SU-DHL-6 (cell line): Measurements from ENCODE around the gene SLCO2B1.

Experiments
- H2AFZ ChIP-seq: fragments of 200-600 bp; sonication (generic); 2 replicates; pipeline ENCODE4 v1.6.1; 2014; ENCODE audit warnings: low read depth, mild to moderate bottlenecking, moderate library complexity, mixed read lengths, antibody characterized with exemption, low read length; ENCODE audit not compliant: severe bottlenecking
- H3F3A ChIP-seq: fragments of 200-600 bp; shearing (Covaris generic); 2 replicates; pipeline ENCODE4 v1.6.0; 2016; ENCODE audit warnings: antibody characterized with exemption, mild to moderate bottlenecking; ENCODE audit not compliant: insufficient read depth
- H3K27ac ChIP-seq: fragments of 200-600 bp; sonication (generic); 2 replicates; pipeline ENCODE4 v1.5.1; 2016; ENCODE audit warnings: low read depth, mild to moderate bottlenecking, low read length, moderate library complexity, mixed read lengths
- H3K27me3 ChIP-seq: fragments of 200-600 bp; sonication (generic), shearing (Covaris generic); 2 replicates; pipeline ENCODE4 v1.6.0; 2014; ENCODE audit warnings: mild to moderate bottlenecking, low read length
- H3K36me3 ChIP-seq: fragments of 200-600 bp; sonication (generic); 2 replicates; pipeline ENCODE4 v1.6.1; 2014; ENCODE audit warnings: mild to moderate bottlenecking, low read length, mixed read lengths
- H3K4me2 ChIP-seq: fragments of 300-600, 200-600 bp; shearing (Covaris generic), sonication (generic); 2 replicates; pipeline ENCODE4 v1.6.0; 2014; ENCODE audit warnings: low read length, low read depth, mild to moderate bottlenecking; ENCODE audit not compliant: poor library complexity, severe bottlenecking
- H3K4me3 ChIP-seq: fragments of 200-600 bp; sonication (generic); 2 replicates; pipeline ENCODE4 v1.5.1; 2014; ENCODE audit warnings: antibody characterized with exemption, low read length, mild to moderate bottlenecking, mixed read lengths; ENCODE audit not compliant: insufficient read depth, poor library complexity, severe bottlenecking
- H3K79me2 ChIP-seq: fragments of 200-600 bp; sonication (generic); 2 replicates; pipeline ENCODE4 v1.6.1; 2014; ENCODE audit warnings: mild to moderate bottlenecking, low read length, moderate library complexity; ENCODE audit not compliant: insufficient read depth
- H3K9ac ChIP-seq: fragments of 200-600 bp; sonication (generic); 2 replicates; pipeline ENCODE4 v1.7.0; 2014; ENCODE audit warnings: mild to moderate bottlenecking, low read length
- H3K9me2 ChIP-seq: fragments of 200-600 bp; sonication (generic); replicated peaks from 2 replicates; pipeline ENCODE4 v1.6.1; 2014; ENCODE audit warnings: low read length; ENCODE audit not compliant: insufficient read depth
- H3K9me3 ChIP-seq: fragments of 200-600 bp; sonication (generic); 2 replicates; pipeline ENCODE4 v1.6.1; 2014; ENCODE audit warnings: low read length, mixed read lengths; ENCODE audit not compliant: insufficient read depth
- H4K20me1 ChIP-seq: fragments of 200-600 bp; sonication (generic); 2 replicates; pipeline ENCODE4 v1.6.1; 2014; ENCODE audit warnings: low read depth, mild to moderate bottlenecking, antibody characterized with exemption, low read length, moderate library complexity, mixed read lengths
- EZH2phosphoT487 ChIP-seq: fragments of 200-600 bp; sonication (generic), shearing (Covaris generic); conservative IDR thresholded peaks from 2 replicates; pipeline ENCODE4 v1.6.1; 2018; ENCODE audit warnings: mild to moderate bottlenecking, antibody characterized with exemption, low read length, moderate library complexity, mixed read lengths
- TF ChIP-seq, protein P1 (sequence below): fragments of 200-600 bp; sonication (generic); IDR thresholded peaks from one replicate; pipeline ENCODE4 v1.5.1; 2017; ENCODE audit warnings: antibody characterized with exemption, mild to moderate bottlenecking, low read length, moderate library complexity; ENCODE audit not compliant: insufficient read depth, poor library complexity, severe bottlenecking

SLCO2B1 gene

DNA sequence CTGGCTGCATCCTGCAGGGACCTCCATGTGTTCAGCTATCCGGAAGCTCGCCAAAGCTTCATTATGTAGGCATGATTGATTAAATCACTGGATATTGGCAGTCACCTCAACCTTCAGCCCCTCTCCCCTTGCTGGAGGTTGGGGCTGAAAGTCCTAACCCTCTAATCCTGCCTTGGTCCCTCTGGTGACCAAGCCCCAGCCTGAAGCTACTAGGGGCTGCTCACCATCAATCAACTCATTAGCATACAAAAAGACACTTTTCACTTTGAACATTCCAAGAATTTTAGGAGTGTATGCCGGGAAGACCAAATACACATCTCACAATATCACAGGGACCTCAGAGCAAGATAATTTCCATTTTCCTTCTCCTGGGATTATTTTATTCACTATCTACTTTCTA lies 50.9 kb downstream of the SLCO2B1 start:
- Histone ChIP-seq H4K20me1 (no peaks in the 10 kb centered on the region), H3K4me2 (no peak overlapping the region)

DNA sequence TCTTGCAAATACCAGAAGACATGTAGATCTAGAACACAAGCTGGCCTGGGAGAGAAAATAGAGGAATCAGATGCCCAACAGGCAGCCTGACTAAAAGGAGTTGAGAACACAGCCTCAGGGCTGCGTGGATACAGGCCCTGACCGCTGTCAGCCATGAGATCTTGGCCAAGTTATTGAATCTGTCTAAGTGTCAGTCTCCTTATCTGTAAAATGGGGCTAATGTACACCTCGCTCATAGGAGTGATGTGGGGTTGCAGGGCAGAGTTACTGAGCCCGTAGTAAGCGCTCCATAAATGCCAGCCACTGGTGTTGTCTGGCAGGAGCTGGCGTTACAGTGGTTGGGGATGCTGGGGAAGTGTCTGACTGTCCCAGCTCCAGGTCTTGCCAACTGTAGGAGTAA lies 51.3 kb downstream of the SLCO2B1 start:
- Histone ChIP-seq H3K9ac (no peak overlapping the region), H3K79me2 (no peaks in the 10 kb centered on the region), H2AFZ (no peak overlapping the region), H3K4me2 (no peak overlapping the region), H3K27ac (no peak overlapping the region), H3K4me3 (no peak overlapping the region), H3K27me3 (no peaks in the 10 kb centered on the region), H3F3A (no peaks in the 10 kb centered on the region), H4K20me1 (no peaks in the 10 kb centered on the region), H3K9me2 (no peaks in the 10 kb centered on the region), H3K36me3 (no peaks in the 10 kb centered on the region), H3K9me3 (no peaks in the 10 kb centered on the region)
- no peak for TF ChIP-seq EZH2phosphoT487
- TF ChIP-seq, protein P1, sequence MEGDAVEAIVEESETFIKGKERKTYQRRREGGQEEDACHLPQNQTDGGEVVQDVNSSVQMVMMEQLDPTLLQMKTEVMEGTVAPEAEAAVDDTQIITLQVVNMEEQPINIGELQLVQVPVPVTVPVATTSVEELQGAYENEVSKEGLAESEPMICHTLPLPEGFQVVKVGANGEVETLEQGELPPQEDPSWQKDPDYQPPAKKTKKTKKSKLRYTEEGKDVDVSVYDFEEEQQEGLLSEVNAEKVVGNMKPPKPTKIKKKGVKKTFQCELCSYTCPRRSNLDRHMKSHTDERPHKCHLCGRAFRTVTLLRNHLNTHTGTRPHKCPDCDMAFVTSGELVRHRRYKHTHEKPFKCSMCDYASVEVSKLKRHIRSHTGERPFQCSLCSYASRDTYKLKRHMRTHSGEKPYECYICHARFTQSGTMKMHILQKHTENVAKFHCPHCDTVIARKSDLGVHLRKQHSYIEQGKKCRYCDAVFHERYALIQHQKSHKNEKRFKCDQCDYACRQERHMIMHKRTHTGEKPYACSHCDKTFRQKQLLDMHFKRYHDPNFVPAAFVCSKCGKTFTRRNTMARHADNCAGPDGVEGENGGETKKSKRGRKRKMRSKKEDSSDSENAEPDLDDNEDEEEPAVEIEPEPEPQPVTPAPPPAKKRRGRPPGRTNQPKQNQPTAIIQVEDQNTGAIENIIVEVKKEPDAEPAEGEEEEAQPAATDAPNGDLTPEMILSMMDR, result no peak

More for the DNA sequence above, 50.9 kb downstream of the SLCO2B1 start:
- Histone ChIP-seq H3F3A (no peaks in the 10 kb centered on the region), H3K9me3 (no peaks in the 10 kb centered on the region), H3K36me3 (no peaks in the 10 kb centered on the region), H3K27ac (no peak overlapping the region), H2AFZ (no peak overlapping the region), H3K4me3 (no peak overlapping the region), H3K9me2 (no peaks in the 10 kb centered on the region), H3K9ac (no peak overlapping the region), H3K27me3 (no peaks in the 10 kb centered on the region), H3K79me2 (no peaks in the 10 kb centered on the region)
- TF ChIP-seq, protein P1, result no peak
- no peak for TF ChIP-seq EZH2phosphoT487

DNA sequence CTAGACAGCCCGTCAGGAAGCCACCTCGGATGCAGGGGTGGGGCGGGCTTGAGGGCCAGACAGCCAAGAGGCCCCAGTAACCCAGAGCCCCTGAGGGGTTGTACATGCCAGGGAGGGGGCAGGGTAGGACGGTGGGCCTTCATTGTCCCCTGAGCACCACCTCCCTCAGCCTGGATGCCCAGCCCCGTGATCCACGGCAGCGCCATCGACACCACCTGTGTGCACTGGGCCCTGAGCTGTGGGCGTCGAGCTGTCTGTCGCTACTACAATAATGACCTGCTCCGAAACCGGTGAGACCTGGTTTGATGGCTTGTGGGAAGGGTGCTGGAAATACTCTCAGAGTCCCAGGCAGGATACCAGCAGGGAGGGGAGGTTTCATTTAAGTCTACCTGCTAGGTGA lies 52.2 kb downstream of the SLCO2B1 start:
- Histone ChIP-seq H3F3A (no peaks in the 10 kb centered on the region), H3K4me3 (no peak overlapping the region), H3K9me2 (no peaks in the 10 kb centered on the region), H4K20me1 (no peaks in the 10 kb centered on the region), H3K4me2 (no peak overlapping the region), H3K27ac (no peak overlapping the region), H3K27me3 (no peaks in the 10 kb centered on the region), H3K9me3 (no peaks in the 10 kb centered on the region), H3K79me2 (no peaks in the 10 kb centered on the region), H3K36me3 (no peaks in the 10 kb centered on the region), H2AFZ (no peak overlapping the region), H3K9ac (no peak overlapping the region)
- TF ChIP-seq EZH2phosphoT487, result no peak
- TF ChIP-seq, protein P1, result no peak

DNA sequence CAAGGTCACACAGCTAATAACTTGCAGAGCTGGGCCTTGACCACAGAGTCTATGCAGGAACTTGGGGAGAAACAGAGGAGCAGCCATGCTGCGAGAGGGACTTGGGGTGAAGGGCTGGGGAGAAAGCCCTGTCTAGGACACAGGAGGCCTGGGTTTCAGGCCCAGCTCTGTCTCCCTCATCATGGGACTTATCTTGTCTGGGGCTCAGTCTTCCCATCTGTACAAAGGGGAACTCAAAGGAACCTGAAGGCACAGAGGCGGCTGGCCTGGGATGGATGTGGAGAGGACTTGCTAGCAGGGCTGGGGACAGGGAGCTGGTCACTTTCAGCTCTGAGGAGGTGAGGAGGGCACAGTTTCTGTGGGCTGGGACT lies 52.7 kb downstream of the SLCO2B1 start:
- no peaks in the 10 kb centered on the region for H3F3A ChIP-seq
- H2AFZ ChIP-seq, result no peak overlapping the region
- H3K27me3 ChIP-seq, result no peaks in the 10 kb centered on the region
- H3K4me3 ChIP-seq, result no peak overlapping the region
- no peaks in the 10 kb centered on the region for H3K79me2 ChIP-seq
- H4K20me1 ChIP-seq, result no peaks in the 10 kb centered on the region
- no peak overlapping the region for H3K9ac ChIP-seq
- H3K27ac ChIP-seq, result no peak overlapping the region
- no peaks in the 10 kb centered on the region for H3K9me3 ChIP-seq
- no peak overlapping the region for H3K4me2 ChIP-seq
- no peaks in the 10 kb centered on the region for H3K9me2 ChIP-seq
- no peak for TF ChIP-seq EZH2phosphoT487
- TF ChIP-seq, protein P1, result no peak
- H3K36me3 ChIP-seq, result no peaks in the 10 kb centered on the region
